ENCODE data around the gene C6orf132. TPM values are rescaled to one million over a fixed set of nuclear protein-coding genes. Genes with fewer than 3 reads are reported as not detected.

Gene C6orf132
- total RNA-seq, 1 donor from 2014 or later, result not detected

DNA sequence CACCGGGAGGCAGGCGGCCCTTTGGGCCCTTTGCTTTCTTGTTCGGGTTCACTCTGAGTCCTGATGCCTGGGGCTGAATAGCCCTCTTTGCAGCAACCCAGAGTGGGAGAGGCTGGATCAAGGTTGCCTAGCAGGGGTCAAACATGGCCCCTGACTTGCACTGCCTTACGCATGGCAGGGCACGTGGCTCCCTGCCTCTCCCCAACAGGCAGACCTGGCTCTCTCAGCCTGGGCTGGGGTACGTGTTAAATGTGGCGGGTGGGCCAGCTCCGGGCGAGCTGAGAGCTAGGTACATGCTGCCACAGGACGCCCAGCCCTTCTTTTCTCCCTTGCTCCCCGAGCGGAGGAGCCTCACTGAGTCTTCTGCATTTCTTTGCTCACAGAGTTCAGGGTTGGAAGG lies 7.3 kb downstream of the C6orf132 start:
- DNase-seq, result no peak

DNA sequence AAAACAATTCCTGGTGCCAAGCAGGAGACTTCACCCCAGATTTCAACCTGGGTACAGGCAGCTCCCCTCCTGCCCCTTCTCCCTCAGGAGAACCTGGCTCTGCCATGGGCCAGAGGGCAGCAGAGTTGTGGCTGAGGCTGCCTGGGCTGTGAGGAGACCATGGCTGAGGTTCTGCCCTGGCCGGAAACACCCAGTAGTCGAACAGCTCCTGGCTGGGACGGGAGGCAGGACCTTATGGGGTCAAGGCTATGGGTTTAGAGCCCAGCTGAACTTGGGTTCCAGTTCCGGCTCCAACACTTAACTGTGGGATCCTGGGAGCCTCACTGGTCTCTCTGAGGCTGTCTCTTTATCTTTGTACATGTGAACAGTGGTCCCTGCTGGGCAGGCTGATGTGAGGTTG lies 8.5 kb downstream of the C6orf132 start:
- DNase-seq, result no peak

- peak; percentile 85 for DNase-seq
Measured at GRCh38 chr6:42131531-42131930, 10.9 kb downstream of the C6orf132 start.

DNA sequence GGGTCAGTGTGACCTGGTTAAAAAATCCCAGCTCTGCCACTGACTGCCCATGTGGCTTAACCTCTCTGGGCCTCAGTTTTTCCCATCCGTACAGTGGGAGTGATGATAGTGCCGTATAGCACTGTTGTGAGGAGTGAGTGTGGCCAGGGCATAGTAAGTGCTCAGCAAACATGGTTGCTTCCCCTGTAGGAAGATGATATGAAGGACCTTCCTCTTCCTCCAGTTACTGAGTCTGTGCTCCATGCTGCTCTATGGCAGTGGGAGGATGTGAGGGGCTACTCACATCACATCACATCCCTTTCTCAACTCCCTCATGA lies 13.1 kb downstream of the C6orf132 start:
- DNase-seq, result no peak

DNA sequence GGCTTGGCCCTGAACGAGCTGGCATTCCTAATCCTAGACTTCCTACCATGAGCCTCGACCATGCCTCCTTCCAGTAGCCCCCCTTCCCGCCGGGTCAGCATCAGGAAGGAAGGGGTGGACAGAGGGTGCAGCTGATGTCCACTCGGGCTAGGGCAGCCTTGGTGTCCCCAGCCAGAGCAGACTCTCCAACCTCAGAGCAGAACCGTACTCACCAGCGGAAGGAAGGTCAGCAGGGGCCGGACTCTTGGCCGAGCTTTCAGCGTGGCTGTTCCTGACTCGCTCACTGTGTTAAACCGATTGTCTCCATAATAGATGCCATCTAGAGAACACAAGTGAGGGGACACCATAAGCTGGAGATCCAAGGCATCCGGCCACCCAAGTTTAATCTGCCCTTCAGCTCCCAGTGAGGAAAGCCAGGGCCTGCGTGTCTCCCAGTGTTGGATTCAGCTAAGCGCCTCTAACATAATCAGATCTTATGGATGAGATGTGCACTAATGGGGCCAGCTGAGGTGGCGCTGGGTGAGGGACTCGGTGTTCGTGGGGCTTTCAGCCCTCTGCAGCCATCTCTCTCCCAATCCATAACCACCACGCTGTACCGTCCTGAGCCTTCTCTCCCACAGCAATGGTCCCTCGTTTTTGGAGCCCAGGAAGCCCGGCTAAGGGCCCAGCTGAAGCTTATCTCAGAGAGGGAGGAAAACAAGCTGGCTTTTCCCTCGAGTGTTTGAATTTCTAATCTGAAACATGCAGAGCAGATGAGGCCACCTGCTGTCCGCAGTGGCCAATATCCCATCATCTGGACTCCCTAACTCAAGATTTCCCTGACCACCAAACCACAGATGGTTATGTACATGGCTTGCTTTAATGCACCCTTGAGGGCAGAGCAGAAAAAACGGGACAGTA lies 13.7 kb downstream of the C6orf132 start:
- peak; percentile 57 for DNase-seq

DNA sequence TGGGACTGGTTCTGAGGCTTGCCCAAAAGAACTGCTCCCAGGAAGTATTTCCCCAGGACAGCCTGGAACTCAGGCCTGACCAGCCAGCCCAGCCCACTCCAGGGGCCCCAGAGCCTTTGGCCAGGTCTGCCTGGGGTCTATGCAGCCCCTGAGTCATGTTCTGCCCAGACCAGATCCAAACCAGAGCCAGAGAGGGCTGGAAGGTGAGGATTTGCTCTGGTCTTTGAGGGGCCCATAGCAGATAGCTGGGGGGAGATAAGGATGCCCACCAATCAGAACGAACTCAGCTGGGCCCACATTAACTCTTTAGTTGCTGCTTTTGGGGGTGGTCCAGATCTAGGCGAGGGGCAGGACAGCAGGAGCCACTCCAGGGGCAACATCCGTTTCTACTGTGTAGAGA lies 16.8 kb downstream of the C6orf132 start:
- DNase-seq, result no peak

GRCh38 chr6:42125231-42125630 lies 17.2 kb downstream of the C6orf132 start:
- DNase-seq, result no peak

GRCh38 chr6:42124223-42124836 lies 18.1 kb downstream of the C6orf132 start:
- no peak for DNase-seq

DNA sequence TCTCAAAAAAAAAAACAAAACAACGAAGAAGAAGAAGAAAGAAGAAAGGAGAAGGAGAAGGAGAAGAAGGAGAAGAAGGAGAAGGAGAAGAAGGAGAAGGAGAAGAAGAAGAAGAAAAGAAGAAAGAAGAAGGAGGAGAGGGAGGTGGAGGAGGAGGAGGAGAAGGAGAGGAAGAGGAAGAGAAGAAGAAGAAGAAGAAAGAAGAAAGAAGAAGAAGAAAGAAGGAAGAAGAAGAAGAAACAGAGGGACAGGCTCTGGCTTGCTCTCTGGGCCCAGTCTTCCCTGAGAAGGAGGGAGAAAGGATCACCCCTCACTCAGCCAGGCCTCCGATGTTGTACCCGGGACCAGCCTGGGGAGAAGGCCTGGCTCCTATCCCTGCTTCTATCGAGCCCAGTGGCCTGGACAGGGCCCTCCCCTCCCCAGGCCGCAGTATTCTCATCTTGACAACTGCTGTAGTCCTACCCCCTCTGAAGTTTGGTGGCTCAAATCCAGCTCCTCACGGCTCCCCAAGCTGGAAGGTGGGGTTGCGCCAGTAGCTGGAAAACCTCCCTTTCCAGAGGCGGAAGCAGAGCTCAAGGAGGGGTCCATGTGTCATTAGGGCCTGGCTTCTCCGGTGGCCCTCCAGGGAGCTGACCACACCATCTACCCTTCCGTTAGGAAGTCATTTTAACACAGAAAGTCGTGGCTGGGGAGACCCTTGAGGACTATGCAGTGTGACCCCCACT lies 18.9 kb downstream of the C6orf132 start:
- no peak for DNase-seq

- DNase-seq, result no peak
Measured at GRCh38 chr6:42120895-42121865, 21.2 kb downstream of the C6orf132 start.

- no peak for DNase-seq
Measured at GRCh38 chr6:42118162-42119001, 24.0 kb downstream of the C6orf132 start.

- no peak for DNase-seq
Measured at GRCh38 chr6:42117843-42118161, 24.6 kb downstream of the C6orf132 start.

GRCh38 chr6:42113936-42114636 lies 28.3 kb downstream of the C6orf132 start:
- no peak for DNase-seq

- no peak for DNase-seq
Measured at GRCh38 chr6:42112351-42112750, 30.1 kb downstream of the C6orf132 start.

- DNase-seq, result no peak
Measured at GRCh38 chr6:42110683-42111082, 31.7 kb downstream of the C6orf132 start.

DNA sequence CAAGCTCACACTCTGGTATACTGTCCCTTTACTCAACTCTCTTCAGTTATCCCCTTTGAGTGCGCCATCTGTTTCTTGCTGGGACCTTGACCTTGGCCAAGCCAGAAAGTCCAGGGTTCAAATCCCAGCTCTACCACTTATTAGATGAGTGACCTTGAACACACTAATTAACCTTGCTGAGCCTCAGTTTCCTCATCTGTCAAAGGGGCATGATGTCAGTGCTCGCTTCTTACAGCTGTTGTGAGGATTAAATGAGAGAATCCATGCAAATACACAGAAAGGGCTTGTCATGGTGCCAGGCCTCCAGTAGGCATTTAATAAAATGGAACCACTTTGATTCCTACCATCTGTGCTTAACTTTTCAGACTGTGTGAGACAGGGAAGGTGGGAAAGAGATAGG lies 34.3 kb downstream of the C6orf132 start:
- no peak for DNase-seq

- no peak for DNase-seq
Measured at GRCh38 chr6:42106112-42107023, 36.1 kb downstream of the C6orf132 start.

DNA sequence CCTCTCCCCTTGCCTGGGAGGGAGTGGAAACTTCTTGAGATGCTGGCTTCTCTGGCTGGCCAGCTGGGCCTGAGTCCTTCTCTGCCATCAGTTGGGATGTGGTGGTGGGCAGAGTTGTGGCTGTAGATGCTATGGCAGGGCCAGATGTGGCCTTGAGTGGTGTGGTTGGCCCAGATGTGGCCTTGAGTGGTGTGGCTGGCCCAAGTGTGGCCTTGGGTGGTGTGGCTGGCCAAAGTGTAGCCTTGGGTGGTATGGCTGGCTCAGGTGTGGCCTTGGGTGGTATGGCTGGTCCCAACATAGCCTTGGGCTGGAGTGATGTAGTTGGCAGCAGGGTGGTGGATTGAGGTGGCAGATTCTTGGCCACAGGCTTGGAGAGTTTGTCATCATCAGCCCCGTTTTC lies 36.7 kb downstream of the C6orf132 start:
- DNase-seq, result no peak

GRCh38 chr6:42105156-42105648 lies 37.2 kb downstream of the C6orf132 start:
- DNase-seq, result no peak

- DNase-seq, result no peak
Measured at GRCh38 chr6:42104804-42105125, 37.7 kb downstream of the C6orf132 start.
